MM.1S (cell line): Measurements from ENCODE around the gene FAM174C.
A peak's percentile ranks its signal among the peaks of the same experiment; 100 is the strongest.

Experiments used
- DNase-seq: peaks from one replicate; pipeline ENCODE4 v3.0.0-alpha.2; 2015
- H2AFZ ChIP-seq: fragments of 300-600 bp; sonication (generic); 2 replicates; pipeline ENCODE4 v1.6.0; 2016; ENCODE audit warnings: antibody characterized with exemption, low read length
- H3F3A ChIP-seq: fragments of 300-600 bp; sonication (generic); 2 replicates; pipeline ENCODE4 v1.6.1; 2016; ENCODE audit warnings: mild to moderate bottlenecking, antibody characterized with exemption, low read length, moderate library complexity, mixed read lengths; ENCODE audit not compliant: insufficient read depth
- H3K27ac ChIP-seq: fragments of 300-600 bp; sonication (generic); 2 replicates; pipeline ENCODE4 v1.5.1; 2016; ENCODE audit warnings: mild to moderate bottlenecking, low read length
- H3K27me3 ChIP-seq: fragments of 300-600 bp; sonication (generic); replicated peaks from 2 replicates; pipeline ENCODE4 v1.6.0; 2016; ENCODE audit warnings: low read length; ENCODE audit not compliant: insufficient read depth
- H3K36me3 ChIP-seq: fragments of 300-600 bp; sonication (generic); replicated peaks from 2 replicates; pipeline ENCODE4 v1.6.1; 2016; ENCODE audit warnings: mild to moderate bottlenecking, low read length, mixed read lengths; ENCODE audit not compliant: insufficient read depth
- H3K4me1 ChIP-seq: fragments of 300-600 bp; sonication (generic); 2 replicates; pipeline ENCODE4 v1.6.1; 2016; ENCODE audit warnings: low read length, mixed read lengths
- H3K4me2 ChIP-seq: fragments of 300-600 bp; sonication (generic); 2 replicates; pipeline ENCODE4 v1.6.0; 2016; ENCODE audit warnings: low read depth, low read length
- H3K4me3 ChIP-seq: fragments of 300-600 bp; sonication (generic); 2 replicates; pipeline ENCODE4 v1.5.1; 2016; ENCODE audit warnings: low read length, mixed read lengths
- H3K79me2 ChIP-seq: fragments of 300-600 bp; sonication (generic); 2 replicates; pipeline ENCODE4 v1.6.1; 2016; ENCODE audit warnings: mixed run types, low read length, mixed read lengths
- H3K9ac ChIP-seq: fragments of 300-600 bp; sonication (generic); 2 replicates; pipeline ENCODE4 v1.6.1; 2016; ENCODE audit warnings: low read length, mixed read lengths
- H3K9me2 ChIP-seq: fragments of 300-600 bp; sonication (generic); replicated peaks from 2 replicates; pipeline ENCODE4 v1.6.1; 2016; ENCODE audit warnings: mild to moderate bottlenecking, low read length, mixed read lengths; ENCODE audit not compliant: insufficient read depth
- H3K9me3 ChIP-seq: fragments of 300-600 bp; sonication (generic); replicated peaks from 2 replicates; pipeline ENCODE4 v1.6.1; 2016; ENCODE audit warnings: mild to moderate bottlenecking, low read length, mixed read lengths; ENCODE audit not compliant: insufficient read depth
- H4K20me1 ChIP-seq: fragments of 300-600 bp; sonication (generic); 2 replicates; pipeline ENCODE4 v1.6.1; 2016; ENCODE audit warnings: mild to moderate bottlenecking, low read length, moderate library complexity, mixed read lengths; ENCODE audit not compliant: insufficient read depth
- CTCF ChIP-seq: fragments of 300-600 bp; sonication (generic); IDR thresholded peaks from 2 replicates; pipeline ENCODE4 v1.5.1; 2016; ENCODE audit warnings: antibody characterized with exemption, low read length, mixed read lengths
- EZH2 ChIP-seq: fragments of 300-600 bp; sonication (generic); optimal IDR thresholded peaks from 2 replicates; pipeline ENCODE3; 2017; ENCODE audit warnings: low read depth, mild to moderate bottlenecking, antibody characterized with exemption, low read length, mixed read lengths
- EZH2phosphoT487 ChIP-seq: fragments of 300-600 bp; sonication (generic); IDR thresholded peaks from 2 replicates; pipeline ENCODE4 v1.6.1; 2018; ENCODE audit warnings: antibody characterized with exemption, low read length

FAM174C gene

GRCh38 chr19:1313695-1314613 lies 38.6 kb downstream of the FAM174C start:
- Histone ChIP-seq H3K27ac (no peak overlapping the region), H3K9ac (no peak overlapping the region), H3K4me1 (no peaks in the 10 kb centered on the region), H3F3A (no peaks in the 10 kb centered on the region), H3K79me2 (no peaks in the 10 kb centered on the region), H3K4me3 (no peak overlapping the region), H3K9me3 (no peaks in the 10 kb centered on the region), H3K27me3 (peaks cover 97% of the 10 kb centered on the region), H3K4me2 (no peak overlapping the region), H4K20me1 (no peaks in the 10 kb centered on the region), H3K9me2 (no peaks in the 10 kb centered on the region), H3K36me3 (no peaks in the 10 kb centered on the region), H2AFZ (no peak overlapping the region)
- DNase-seq = no peak
- no peak for TF ChIP-seq EZH2phosphoT487
- TF ChIP-seq EZH2 = no peak
- no peak for TF ChIP-seq CTCF

GRCh38 chr19:1315470-1316166 lies 40.3 kb downstream of the FAM174C start:
- Histone ChIP-seq H3F3A (no peaks in the 10 kb centered on the region), H2AFZ (no peak overlapping the region), H3K36me3 (no peaks in the 10 kb centered on the region), H3K27ac (no peak overlapping the region), H3K4me3 (no peak overlapping the region), H3K9me2 (no peaks in the 10 kb centered on the region), H3K4me2 (peak overlapping the region; percentile 48; the same call in 1 of the 2 replicates), H3K4me1 (no peaks in the 10 kb centered on the region), H3K79me2 (no peaks in the 10 kb centered on the region), H3K9me3 (no peaks in the 10 kb centered on the region), H4K20me1 (no peaks in the 10 kb centered on the region), H3K27me3 (peaks cover 96% of the 10 kb centered on the region), H3K9ac (no peak overlapping the region)
- TF ChIP-seq CTCF (peak; percentile 59), EZH2 (no peak), EZH2phosphoT487 (no peak)
- DNase-seq = peak; percentile 34

GRCh38 chr19:1316466-1316865 lies 41.1 kb downstream of the FAM174C start:
- no peak overlapping the region for H3K4me2 ChIP-seq
- no peaks in the 10 kb centered on the region for H3K9me3 ChIP-seq
- H3F3A ChIP-seq = no peaks in the 10 kb centered on the region
- H4K20me1 ChIP-seq = no peaks in the 10 kb centered on the region
- no peaks in the 10 kb centered on the region for H3K9me2 ChIP-seq
- H3K9ac ChIP-seq = no peak overlapping the region
- H3K27me3 ChIP-seq = peaks cover 95% of the 10 kb centered on the region
- H2AFZ ChIP-seq = no peak overlapping the region
- no peak overlapping the region for H3K4me3 ChIP-seq
- TF ChIP-seq EZH2phosphoT487 = no peak
- no peak for TF ChIP-seq CTCF
- TF ChIP-seq EZH2 = no peak
- no peaks in the 10 kb centered on the region for H3K4me1 ChIP-seq
- no peaks in the 10 kb centered on the region for H3K79me2 ChIP-seq
- no peak for DNase-seq
- H3K36me3 ChIP-seq = no peaks in the 10 kb centered on the region
- no peak overlapping the region for H3K27ac ChIP-seq
